B cell (primary cell): ENCODE measurements around the gene WTAP. TPM values are rescaled to one million over a fixed set of nuclear protein-coding genes. Genes with fewer than 3 reads are reported as not detected.

Source experiments
- ATAC-seq: fragments of 200-7000 bp; cut with Tn5 transposase; one replicate; pipeline ENCODE4 v1.10.0; 2021; ENCODE audit warnings: low read depth, mild to moderate bottlenecking, moderate number of reproducible peaks, moderate library complexity
- CTCF ChIA-PET: fragments of 350-600 bp; sonication (Branson Sonifier 250); formaldehyde crosslinking; loops from one replicate; lab custom pipeline; 2021; ENCODE audit warnings: antibody characterized with exemption, inconsistent platforms; lab: Charles Lee
- POLR2A ChIA-PET: fragments of 350-600 bp; sonication (Branson Sonifier 250); formaldehyde crosslinking; loops from one replicate; lab custom pipeline; 2021; ENCODE audit warnings: antibody characterized with exemption; lab: Charles Lee
- DNase-seq: peaks from one replicate; pipeline ENCODE4 v3.0.0; 2013
- H2AFZ ChIP-seq: 2 replicates; pipeline ENCODE4 v1.6.1; 2012; ENCODE audit warnings: mild to moderate bottlenecking, low read depth, low read length; ENCODE audit not compliant: insufficient read depth, poor library complexity, severe bottlenecking
- H3K27ac ChIP-seq, 2 donors: 1 replicate in 1 of 2; 2 replicates in 1 of 2; pipeline ENCODE4 v1.5.1; 2012 to 2013; ENCODE audit warnings: low read length in 2 of 2, mild to moderate bottlenecking in 2 of 2, moderate library complexity in 1 of 2
- H3K27me3 ChIP-seq, 4 experiments: fragments of 200-600 bp in 1 of 4; sonication (generic) in 1 of 4; replicated peaks in 1 of 4; 1 replicate in 2 of 4; 2 replicates in 2 of 4; pipeline versions ENCODE4 v1.6.1 to v1.7.0; 2013 to 2016; ENCODE audit warnings: low read length in 3 of 4, mild to moderate bottlenecking in 2 of 4, mixed read lengths in 1 of 4, moderate library complexity in 1 of 4; ENCODE audit not compliant: insufficient read depth in 4 of 4, control insufficient read depth in 3 of 4; ENCODE audit errors: control extremely low read depth in 1 of 4
- H3K36me3 ChIP-seq, 2 experiments: replicated peaks in 1 of 2; 1 replicate in 1 of 2; 2 replicates in 1 of 2; pipeline versions ENCODE4 v1.6.1 to v1.7.1; 2013; ENCODE audit warnings: low read length in 1 of 2; ENCODE audit not compliant: insufficient read depth in 2 of 2, control insufficient read depth in 1 of 2; ENCODE audit errors: control extremely low read depth in 1 of 2, extremely low read depth in 1 of 2
- H3K4me1 ChIP-seq, 2 donors: fragments of 200-600 bp in 1 of 2; sonication (generic) in 1 of 2; 1 replicate in 1 of 2; 2 replicates in 1 of 2; pipeline versions ENCODE4 v1.5.1 to v1.6.1; 2013 to 2017; ENCODE audit warnings: low read length in 2 of 2; ENCODE audit not compliant: control insufficient read depth in 2 of 2, insufficient read depth in 2 of 2
- H3K4me2 ChIP-seq: replicated peaks from 2 replicates; pipeline ENCODE3; 2012; ENCODE audit warnings: mild to moderate bottlenecking, low read depth, low read length; ENCODE audit not compliant: poor library complexity, severe bottlenecking
- H3K4me3 ChIP-seq, 5 experiments: fragments of 200-600 bp in 1 of 5; sonication (generic) in 1 of 5; 1 replicate in 3 of 5; 2 replicates in 2 of 5; pipeline versions ENCODE4 v1.5.1 to v1.7.0; 2011 to 2016; ENCODE audit warnings: low read length in 4 of 5, mild to moderate bottlenecking in 4 of 5, low read depth in 2 of 5, control low read depth in 1 of 5, moderate library complexity in 1 of 5; ENCODE audit not compliant: insufficient read depth in 1 of 5; ENCODE audit errors: control extremely low read depth in 1 of 5, extremely low read depth in 1 of 5
- H3K79me2 ChIP-seq: fragments of 200-600 bp; sonication (generic); one replicate; pipeline ENCODE4 v1.6.0; 2016; ENCODE audit warnings: low read length; ENCODE audit not compliant: control insufficient read depth, insufficient read depth
- H3K9ac ChIP-seq: fragments of 200-600 bp; sonication (generic); 2 replicates; pipeline ENCODE4 v1.6.1; 2017; ENCODE audit warnings: mild to moderate bottlenecking, low read length, moderate library complexity
- H3K9me3 ChIP-seq, 3 donors: one replicate each; pipeline versions ENCODE4 v1.6.1 to v1.7.1; 2013; ENCODE audit warnings: low read length in 2 of 3; ENCODE audit not compliant: control insufficient read depth in 2 of 3, insufficient read depth in 1 of 3; ENCODE audit errors: control extremely low read depth in 1 of 3
- H4K20me1 ChIP-seq: 2 replicates; pipeline ENCODE4 v1.6.0; 2012; ENCODE audit warnings: mild to moderate bottlenecking, low read length; ENCODE audit not compliant: insufficient read depth, control insufficient read depth, poor library complexity, severe bottlenecking
- H3K27ac Mint-ChIP-seq: one replicate; pipeline ENCODE4 v1.8.0; 2021; ENCODE audit warnings: mixed read lengths
- H3K27me3 Mint-ChIP-seq: one replicate; pipeline ENCODE4 v1.8.0; 2021; ENCODE audit warnings: mixed read lengths
- H3K4me1 Mint-ChIP-seq: one replicate; pipeline ENCODE4 v1.8.0; 2021; ENCODE audit warnings: mixed read lengths
- H3K4me3 Mint-ChIP-seq: one replicate; pipeline ENCODE4 v1.8.0; 2021; ENCODE audit warnings: mixed read lengths
- H3K9me3 Mint-ChIP-seq: one replicate; pipeline ENCODE4 v1.8.0; 2022; ENCODE audit warnings: mixed read lengths; ENCODE audit not compliant: insufficient read depth
- CTCF ChIP-seq: fragments of 200-600 bp; IDR thresholded peaks from one replicate; pipeline ENCODE4 v1.8.0; 2022; ENCODE audit warnings: antibody characterized with exemption, mild to moderate bottlenecking
- EZH2 ChIP-seq: IDR thresholded peaks from 2 replicates; pipeline ENCODE4 v1.6.1; 2012; ENCODE audit warnings: borderline replicate concordance, low read depth, mild to moderate bottlenecking, moderate library complexity, low read length; ENCODE audit not compliant: insufficient read depth, poor library complexity, severe bottlenecking
- WGBS: methylation state at CpG from one replicate; pipeline ENCODE4 v1.1.5; 2013; ENCODE audit warnings: missing lambda C conversion rate; ENCODE audit not compliant: insufficient coverage; 5-methylcytosine and 5-hydroxymethylcytosine counted together
- intact Hi-C: fragments of 100-400 bp; cut with micrococcal nuclease; formaldehyde crosslinking; loops from one replicate; pipeline ENCODE4 v1.10.0; 2022
- polyA plus RNA-seq: library from polyadenylated mRNA; depleted of rRNA; stranded (reverse); fragments of >200 nt; gene quantifications from 2 replicates; pipeline ENCODE4 v1.2.3, GENCODE V29; 2012
- total RNA-seq, 2 donors: library from RNA; stranded (reverse); fragments of 120-200 nt in 1 of 2; gene quantifications; 1 replicate in 1 of 2; 2 replicates in 1 of 2; pipeline versions ENCODE4 v1.2.3 to v1.2.4, GENCODE V29; 2013 to 2022

Gene WTAP
- total and polyA plus RNA-seq, 2 donors (not counting 1 experiment from before 2014, with no cell fraction given) = 34.2 to 165 TPM

- POLR2A ChIA-PET = interaction anchor here (1.4 to 4.7 kb wide), 3 partner anchors 32 to 60 kb away, joined by 4 to 58 read pairs (median 6); partner anchors contain the start of genes ACAT2, SOD2 and TCP1
- intact Hi-C loops = loop anchor here (1.0 kb wide), 1 partner anchor 10 kb away; no protein-coding TSS in a partner anchor
- 12% methylated on average over 3 of the region's 4 CpGs for WGBS
Observed at GRCh38 chr6:159729598-159730331, 2.5 kb downstream of the WTAP start.

More at GRCh38 chr6:159729598-159730331, 2.5 kb downstream of the WTAP start:
- DNase-seq = peak; percentile 49
- peak overlapping the region; percentile 49 to 97 for H3K27ac ChIP-seq
- no peaks in the 10 kb centered on the region for H3K27me3 ChIP-seq
- CTCF ChIA-PET = interaction anchor here (0.6 to 4.7 kb wide), 9 partner anchors 9 to 790 kb away, joined by 3 to 32 read pairs (median 4); partner anchors contain the start of genes ACAT2, MRPL18 and SOD2
- peak overlapping the region; percentile 78 for H3K4me2 ChIP-seq
- H3K4me3 ChIP-seq = peak overlapping the region in 2 of 5 experiments; percentile 9 to 84
- no peak for ATAC-seq
- H3K27ac Mint-ChIP-seq = peak overlapping the region; percentile 85
- H4K20me1 ChIP-seq = peaks cover 50% of the 10 kb centered on the region
- no peaks in the 10 kb centered on the region for H3K9me3 ChIP-seq
- H3K27me3 Mint-ChIP-seq = no peaks in the 10 kb centered on the region
- H2AFZ ChIP-seq = peak overlapping the region; percentile 8
- H3K4me1 ChIP-seq = peaks cover 48 to 49% of the 10 kb centered on the region in 2 donors
- peaks cover 84% of the 10 kb centered on the region for H3K79me2 ChIP-seq
- peak overlapping the region; percentile 85 for H3K9ac ChIP-seq
- H3K9me3 Mint-ChIP-seq = no peaks in the 10 kb centered on the region
- peak overlapping the region; percentile 93 for H3K4me3 Mint-ChIP-seq
- no peak for TF ChIP-seq CTCF
- no peak for TF ChIP-seq EZH2
- peaks cover 6% of the 10 kb centered on the region in 2 experiments for H3K36me3 ChIP-seq
- peaks cover 61% of the 10 kb centered on the region for H3K4me1 Mint-ChIP-seq
